ENCODE results near the gene INSYN2B. TPM values are rescaled to one million over a fixed set of nuclear protein-coding genes. Genes with fewer than 3 reads are reported as not detected.
A peak's percentile ranks its signal among the peaks of the same experiment; 100 is the strongest.

The INSYN2B gene
- total RNA-seq (under 1 TPM in 4 of 9 donors, not detected in 5; 0.12 to 0.59 (median 0.19) TPM), polyA plus RNA-seq (under 1 TPM in 1 of 2 donors, not detected in 1; 0.15 TPM)
- long read RNA-seq, donor 1, result 0 reads
- long read RNA-seq, donor 2, result 0 reads
- long read RNA-seq, donor 3, result 0 reads

DNA sequence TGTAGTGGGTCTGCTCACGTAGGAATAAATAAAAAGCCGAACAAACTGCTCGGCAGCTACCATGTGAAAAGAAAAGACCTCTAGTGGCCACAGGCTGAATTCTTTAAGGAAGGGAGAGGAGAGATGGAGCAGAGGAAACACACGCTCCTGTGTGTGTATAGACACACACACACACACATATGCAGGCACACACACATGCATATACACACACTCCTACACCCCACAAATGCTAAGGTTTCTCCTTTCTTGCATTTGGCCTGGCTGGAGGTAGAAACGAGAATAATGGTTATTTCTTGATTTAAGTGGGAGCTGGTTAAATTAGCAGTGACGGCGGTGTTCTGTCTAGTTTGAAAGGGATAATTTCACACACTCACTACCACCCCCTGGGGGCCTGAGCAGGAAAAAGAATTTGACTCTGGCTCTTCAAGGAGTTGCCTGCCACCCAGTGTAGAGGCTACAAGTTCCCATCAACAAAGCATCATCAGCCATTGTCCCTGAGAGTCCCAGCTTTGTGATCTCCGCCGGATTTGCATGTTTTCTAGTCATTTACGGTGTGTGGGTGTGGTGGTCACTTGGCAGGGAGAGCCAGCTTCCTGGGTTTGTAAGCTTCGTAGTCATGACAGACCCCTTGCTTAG lies at the start of gene INSYN2B:
Gene INSYN2B (minus strand): TSS at position 78 of the 636 bp plus-strand sequence. CDS start 96,597 bp downstream, outside the sequence.
- H3K4me3 ChIP-seq, result peak within 1 kb of the TSS in 9 of 12 donors; percentile 2 to 37 (median 24)
- peaks cover 0 to 40% (median 2%) of the 10 kb centered on the region in 9 donors for H3K27me3 ChIP-seq
- H3K27ac ChIP-seq, result no peak within 1 kb of the TSS
- WGBS, 4 donors, result 5 to 14% (median 8%) methylated on average over 11 of the region's 11 CpGs
- DNase-seq (peak in 4 of 5 donors; percentile 37 to 58 (median 54)), ATAC-seq (peak; percentile 69 to 89 (median 81))
- intact Hi-C loops (cut with DNase I), result loop anchor here (1.0 to 5.0 kb wide), 3 partner anchors 278 to 280 kb away; no protein-coding TSS in a partner anchor
- peaks cover 0 to 26% (median 0%) of the 10 kb centered on the region in 9 donors for H3K36me3 ChIP-seq
- peaks cover 0 to 12% (median 0%) of the 10 kb centered on the region in 12 donors for H3K4me1 ChIP-seq
- H3K9me3 ChIP-seq, result no peaks in the 10 kb centered on the region
- TF ChIP-seq CTCF (IDR thresholded peaks at IDR 0.05) (peak; percentile 40 to 62 (median 56)), POLR2A (IDR thresholded peaks at IDR 0.05) (no peak)

DNA sequence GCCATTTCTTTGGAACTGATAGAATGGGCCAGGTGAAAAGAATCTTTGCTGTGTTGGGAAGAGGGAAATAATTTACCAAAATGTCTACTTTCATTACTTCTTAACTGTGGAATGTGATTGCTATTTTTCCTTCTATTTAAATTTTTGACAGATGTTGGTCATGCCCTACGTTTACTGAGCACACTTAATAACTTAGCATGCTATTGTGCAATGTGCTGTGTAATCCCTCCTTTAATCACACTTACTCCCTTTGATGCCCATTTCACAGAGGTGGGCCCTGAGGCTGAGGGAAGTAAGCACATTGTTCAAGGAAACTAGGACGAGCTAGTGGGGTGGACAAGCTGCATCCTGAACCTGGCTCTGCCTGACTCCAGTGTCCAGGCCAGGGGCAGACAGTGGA lies 47.8 kb upstream of the INSYN2B start:
- peaks cover 0 to 8% (median 0%) of the 10 kb centered on the region in 9 donors for H3K27me3 ChIP-seq
- H3K27ac ChIP-seq, result no peak overlapping the region
- intact Hi-C loops (cut with DNase I), result no loop called here
- DNase-seq (no peak), ATAC-seq (no peak)
- H3K36me3 ChIP-seq, result peaks cover 0 to 46% (median 0%) of the 10 kb centered on the region in 9 donors
- 40 to 61% (median 56%) methylated on average over 2 of the region's 2 CpGs for WGBS, 4 donors
- no peaks in the 10 kb centered on the region for H3K4me1 ChIP-seq
- no peaks in the 10 kb centered on the region for H3K9me3 ChIP-seq
- H3K4me3 ChIP-seq, result no peak overlapping the region
- TF ChIP-seq CTCF (IDR thresholded peaks at IDR 0.05), result no peak
- TF ChIP-seq POLR2A (IDR thresholded peaks at IDR 0.05), result no peak

DNA sequence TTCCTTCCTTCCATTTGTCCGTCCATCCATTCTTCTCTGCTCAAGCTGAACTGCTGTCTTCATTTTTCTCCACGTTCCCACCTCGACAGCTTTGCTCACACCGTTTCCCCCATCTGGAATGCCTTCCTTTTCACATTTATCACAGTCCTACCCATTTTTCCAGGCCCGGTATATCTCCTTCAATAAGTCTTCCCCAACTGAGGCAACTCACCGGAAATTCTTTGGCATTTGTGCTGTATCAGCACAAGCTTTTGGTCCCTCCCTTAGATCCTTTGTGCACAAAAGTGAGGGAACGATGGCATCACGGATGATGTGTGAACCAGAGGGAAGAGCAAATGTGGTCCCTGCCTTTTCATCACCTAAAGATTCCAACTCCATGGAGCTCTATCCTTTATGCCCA lies 45.6 kb upstream of the INSYN2B start:
- TF ChIP-seq CTCF (IDR thresholded peaks at IDR 0.05) (no peak), POLR2A (IDR thresholded peaks at IDR 0.05) (no peak)
- no peak overlapping the region for H3K4me3 ChIP-seq
- 76 to 85% (median 79%) methylated on average over 8 of the region's 8 CpGs for WGBS, 4 donors
- H3K36me3 ChIP-seq, result peaks cover 0 to 52% (median 0%) of the 10 kb centered on the region in 9 donors
- no peak overlapping the region for H3K27ac ChIP-seq
- ATAC-seq (no peak), DNase-seq (no peak)
- H3K27me3 ChIP-seq, result peaks cover 0 to 29% (median 0%) of the 10 kb centered on the region in 9 donors
- H3K4me1 ChIP-seq, result no peaks in the 10 kb centered on the region
- H3K9me3 ChIP-seq, result no peaks in the 10 kb centered on the region
- intact Hi-C loops (cut with DNase I), result no loop called here

- Histone ChIP-seq H3K9me3 (no peaks in the 10 kb centered on the region), H3K4me1 (no peaks in the 10 kb centered on the region), H3K27me3 (peaks cover 0 to 47% (median 4%) of the 10 kb centered on the region in 9 donors), H3K27ac (no peak overlapping the region), H3K4me3 (no peak overlapping the region), H3K36me3 (peaks cover 0 to 72% (median 0%) of the 10 kb centered on the region in 9 donors)
- TF ChIP-seq POLR2A (IDR thresholded peaks at IDR 0.05) (no peak), CTCF (IDR thresholded peaks at IDR 0.05) (no peak)
- 40 to 63% (median 58%) methylated on average over 8 of the region's 8 CpGs for WGBS, 4 donors
- intact Hi-C loops (cut with DNase I), result no loop called here
- DNase-seq (no peak), ATAC-seq (no peak)
These were observed 41.2 kb upstream of the INSYN2B start for GRCh38 chr5:170021506-170021905.

All from heart left ventricle (tissue), 16 donors.